ENCODE data around the gene SPN.

Gene SPN

GRCh38 chr16:29674188-29674587 lies 11.1 kb downstream of the SPN start (continued):
- no peak for TF ChIP-seq ZBTB11 (tag by site-specific recombination; conservative IDR thresholded peaks at IDR 0.05; ENCODE audit: low read depth)
- no peak for TF ChIP-seq ZNF514 (tag by site-specific recombination; IDR thresholded peaks at IDR 0.05)
- no peak for TF ChIP-seq GLI2 (tag by site-specific recombination; IDR thresholded peaks at IDR 0.05; ENCODE audit: borderline replicate concordance, low read depth)

GRCh38 chr16:29675811-29676643 lies 13.0 kb downstream of the SPN start:
- Histone ChIP-seq H3K36me3 (ENCODE audit: control insufficient read depth in 2 of 2, insufficient read depth in 1 of 2, low read length in 2 of 2) (no peaks in the 10 kb centered on the region), H3K4me3 (ENCODE audit: low read depth, low read length) (no peak overlapping the region), H3K9me3 (ENCODE audit: control insufficient read depth, insufficient read depth, low read depth, low read length) (no peaks in the 10 kb centered on the region), H3K27ac (ENCODE audit: extremely low read depth, low read depth, low read length) (no peak overlapping the region), H3K4me1 (ENCODE audit: control insufficient read depth, insufficient read depth, low read length) (peaks cover 3% of the 10 kb centered on the region; the same call in 1 of the 2 replicates)
- ChIA-PET CTCF (interaction anchor here (0.6 to 1.3 kb wide), 6 partner anchors 11 to 703 kb away, joined by 3 to 5 read pairs (median 3); no protein-coding TSS in a partner anchor), POLR2A (interaction anchor here (0.7 kb wide), 1 partner anchor 100 kb away, joined by 3 read pairs; no protein-coding TSS in a partner anchor)
- TF ChIP-seq ZNF76 (tag by site-specific recombination; IDR thresholded peaks at IDR 0.05; ENCODE audit: borderline replicate concordance, low read depth), result peak; percentile 26; the same call in 1 of the 2 replicates
- TF ChIP-seq PRDM1 (tag by site-specific recombination; IDR thresholded peaks at IDR 0.05), result no peak
- TF ChIP-seq ZBTB17 (tag by site-specific recombination; IDR thresholded peaks at IDR 0.05), result peak; percentile 98
- TF ChIP-seq ZNF121 (tag by site-specific recombination; IDR thresholded peaks at IDR 0.05), result peak; percentile 93
- peak; percentile 20; the same call in 1 of the 2 replicates for TF ChIP-seq SP3 (tag by site-specific recombination; IDR thresholded peaks at IDR 0.05)
- peak; percentile 66; the same call in 1 of the 2 replicates for TF ChIP-seq ZBTB20 (tag by site-specific recombination; IDR thresholded peaks at IDR 0.05)
- TF ChIP-seq PRDM10 (tag by site-specific recombination; IDR thresholded peaks at IDR 0.05), result peak; percentile 87
- TF ChIP-seq ZNF501 (tag by site-specific recombination; IDR thresholded peaks at IDR 0.05), result no peak
- peak; percentile 68 for TF ChIP-seq ZNF335 (tag by site-specific recombination; conservative IDR thresholded peaks at IDR 0.05)
- TF ChIP-seq ZFP69B (tag by site-specific recombination; IDR thresholded peaks at IDR 0.05), result no peak
- TF ChIP-seq SP2 (tag by site-specific recombination; IDR thresholded peaks at IDR 0.05), result peak; percentile 33; the same call in 1 of the 2 replicates
